ENCODE data around the gene SACM1L.

DNA sequence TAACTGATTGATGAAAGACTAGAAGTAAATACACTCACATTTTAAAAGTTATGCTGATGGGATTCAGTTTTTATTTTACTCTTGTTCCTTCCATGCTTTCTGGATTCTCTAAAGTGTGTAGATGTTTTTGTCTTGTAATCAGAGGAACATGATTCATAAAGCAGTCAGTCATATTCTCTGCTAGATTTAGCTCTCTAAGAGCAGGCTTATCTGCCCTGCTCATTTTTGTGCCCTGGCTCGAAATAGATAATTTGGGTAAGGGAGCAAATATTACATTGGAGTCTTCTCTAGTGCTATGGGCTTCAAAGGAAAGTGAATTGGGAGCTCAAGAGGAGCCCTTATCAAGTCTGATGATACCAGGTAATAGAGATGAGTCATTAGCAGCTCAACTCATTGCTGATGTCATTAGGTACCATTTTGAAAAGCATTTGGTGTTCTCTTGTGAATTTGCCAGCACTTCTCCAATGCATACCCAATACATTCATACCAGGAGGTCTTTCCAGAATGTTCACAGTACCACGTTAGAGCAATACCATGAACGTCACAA, 27.7 kb downstream of the SACM1L start:
- TF ChIP-seq, protein P1, sequence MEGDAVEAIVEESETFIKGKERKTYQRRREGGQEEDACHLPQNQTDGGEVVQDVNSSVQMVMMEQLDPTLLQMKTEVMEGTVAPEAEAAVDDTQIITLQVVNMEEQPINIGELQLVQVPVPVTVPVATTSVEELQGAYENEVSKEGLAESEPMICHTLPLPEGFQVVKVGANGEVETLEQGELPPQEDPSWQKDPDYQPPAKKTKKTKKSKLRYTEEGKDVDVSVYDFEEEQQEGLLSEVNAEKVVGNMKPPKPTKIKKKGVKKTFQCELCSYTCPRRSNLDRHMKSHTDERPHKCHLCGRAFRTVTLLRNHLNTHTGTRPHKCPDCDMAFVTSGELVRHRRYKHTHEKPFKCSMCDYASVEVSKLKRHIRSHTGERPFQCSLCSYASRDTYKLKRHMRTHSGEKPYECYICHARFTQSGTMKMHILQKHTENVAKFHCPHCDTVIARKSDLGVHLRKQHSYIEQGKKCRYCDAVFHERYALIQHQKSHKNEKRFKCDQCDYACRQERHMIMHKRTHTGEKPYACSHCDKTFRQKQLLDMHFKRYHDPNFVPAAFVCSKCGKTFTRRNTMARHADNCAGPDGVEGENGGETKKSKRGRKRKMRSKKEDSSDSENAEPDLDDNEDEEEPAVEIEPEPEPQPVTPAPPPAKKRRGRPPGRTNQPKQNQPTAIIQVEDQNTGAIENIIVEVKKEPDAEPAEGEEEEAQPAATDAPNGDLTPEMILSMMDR (IDR thresholded peaks at IDR 0.05) = no peak
- TF ChIP-seq POLR2A (IDR thresholded peaks at IDR 0.05) = no peak

All from heart left ventricle (tissue), 13 donors.